Naive thymus-derived CD8-positive, alpha-beta T cell (primary cell): ENCODE measurements around the gene INPP4A. TPM values are rescaled to one million over a fixed set of nuclear protein-coding genes. Genes with fewer than 3 reads are reported as not detected.
A peak's percentile ranks its signal among the peaks of the same experiment; 100 is the strongest.

Source experiments
- ATAC-seq, 2 donors: fragments of 150-1000 bp; cut with Tn5 transposase in 1 of 2; sonication (Bioruptor Pico), chemical (Tn5 transposase) in 1 of 2; 1 replicate in 1 of 2; 2 replicates in 1 of 2; pipeline ENCODE4 v1.10.0; 2021; ENCODE audit warnings: mild to moderate bottlenecking in 2 of 2, moderate library complexity in 2 of 2
- POLR2A ChIA-PET: fragments of 350-600 bp; sonication (Branson Sonifier 250); formaldehyde crosslinking; loops from one replicate; lab custom pipeline; 2021; ENCODE audit warnings: antibody characterized with exemption; lab: Charles Lee
- DNase-seq, 10 donors: peaks; one replicate each; pipeline versions ENCODE4 v3.0.0 to v3.0.0-alpha.2; 2020 to 2022
- H3K27ac Mint-ChIP-seq, 10 donors: one replicate each; pipeline ENCODE4 v1.8.0; 2020 to 2022; ENCODE audit warnings: mild to moderate bottlenecking in 10 of 10, mixed read lengths in 10 of 10, moderate library complexity in 4 of 10, inconsistent platforms in 1 of 10
- H3K27me3 Mint-ChIP-seq, 5 donors: one replicate each; pipeline ENCODE4 v1.8.0; 2021 to 2022; ENCODE audit warnings: mixed read lengths in 5 of 5
- H3K36me3 Mint-ChIP-seq, 3 donors: one replicate each; pipeline ENCODE4 v1.8.0; 2020 to 2022; ENCODE audit warnings: mixed read lengths in 3 of 3, mild to moderate bottlenecking in 2 of 3, inconsistent platforms in 1 of 3
- H3K4me1 Mint-ChIP-seq, 4 donors: one replicate each; pipeline ENCODE4 v1.8.0; 2021 to 2022; ENCODE audit warnings: mixed read lengths in 4 of 4
- H3K4me3 Mint-ChIP-seq, 10 donors: one replicate each; pipeline ENCODE4 v1.8.0; 2020 to 2022; ENCODE audit warnings: mild to moderate bottlenecking in 10 of 10, mixed read lengths in 10 of 10, moderate library complexity in 6 of 10, inconsistent platforms in 1 of 10
- H3K9me3 Mint-ChIP-seq, 9 donors: one replicate each; pipeline ENCODE4 v1.8.0; 2020 to 2022; ENCODE audit warnings: mixed read lengths in 9 of 9, mild to moderate bottlenecking in 3 of 9, inconsistent platforms in 1 of 9, moderate library complexity in 1 of 9
- polyA plus RNA-seq, 3 donors: library from polyadenylated mRNA; unstranded; fragments of 300-500 nt; fragmentation: Illumina TruSeq; gene quantifications; one replicate each; pipeline ENCODE4 v1.2.3, GENCODE V29; 2021
- total RNA-seq, 8 experiments: library from RNA in 2 of 8; stranded (reverse) in 2 of 8; gene quantifications; one replicate each; pipeline ENCODE4 v1.2.3 and lab custom pipeline; 2021 to 2026

Gene INPP4A
- total and polyA plus RNA-seq, 5 experiments from 2014 or later = 37.7 to 141 (median 64.3) TPM

DNA sequence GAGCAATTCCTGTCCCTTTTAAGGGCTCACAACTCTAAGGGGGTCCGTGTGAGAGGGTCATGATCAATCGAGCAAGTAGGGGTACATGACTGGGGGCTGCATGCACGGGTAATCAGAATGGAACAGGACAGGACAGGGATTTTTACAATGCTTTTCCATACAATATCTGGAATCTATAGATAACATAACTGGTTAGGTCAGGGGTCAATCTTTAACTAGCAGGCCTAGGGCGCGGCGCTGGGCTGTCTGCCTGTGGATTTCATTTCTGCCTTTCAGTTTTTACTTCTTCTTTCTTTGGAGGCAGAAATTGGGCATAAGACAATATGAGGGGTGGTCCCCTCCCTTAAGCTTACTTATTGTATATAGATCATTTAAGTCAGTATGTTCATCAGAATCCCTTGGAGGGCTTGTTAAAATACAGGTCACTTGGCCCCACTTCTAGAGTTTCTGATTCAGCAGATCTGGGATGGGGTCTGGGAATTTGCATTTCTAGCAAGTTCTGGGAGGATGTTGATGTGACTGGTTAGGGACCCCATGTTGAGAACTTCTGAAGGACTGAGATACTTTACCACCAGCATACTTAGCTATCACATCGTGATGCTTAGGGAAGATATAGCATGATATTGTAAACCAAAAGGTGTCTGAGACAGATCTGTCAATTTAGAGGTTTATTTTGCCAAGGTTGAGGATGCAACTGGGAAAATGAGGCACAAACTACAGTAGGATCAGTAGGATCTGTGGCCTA lies 2.8 kb upstream of the INPP4A start:
- H3K9me3 Mint-ChIP-seq = peaks cover 3 to 25% (median 17%) of the 10 kb centered on the region in 9 donors
- no peaks in the 10 kb centered on the region for H3K27me3 Mint-ChIP-seq
- H3K36me3 Mint-ChIP-seq = peaks cover 0 to 22% (median 0%) of the 10 kb centered on the region in 3 donors
- H3K4me1 Mint-ChIP-seq = peaks cover 8 to 28% (median 16%) of the 10 kb centered on the region in 4 donors
- DNase-seq (no peak), ATAC-seq (no peak)
- peak overlapping the region in 2 of 10 donors; percentile 0 to 32 for H3K27ac Mint-ChIP-seq
- POLR2A ChIA-PET = no interaction called here
- peak overlapping the region in 2 of 10 donors; percentile 8 to 48 for H3K4me3 Mint-ChIP-seq

DNA sequence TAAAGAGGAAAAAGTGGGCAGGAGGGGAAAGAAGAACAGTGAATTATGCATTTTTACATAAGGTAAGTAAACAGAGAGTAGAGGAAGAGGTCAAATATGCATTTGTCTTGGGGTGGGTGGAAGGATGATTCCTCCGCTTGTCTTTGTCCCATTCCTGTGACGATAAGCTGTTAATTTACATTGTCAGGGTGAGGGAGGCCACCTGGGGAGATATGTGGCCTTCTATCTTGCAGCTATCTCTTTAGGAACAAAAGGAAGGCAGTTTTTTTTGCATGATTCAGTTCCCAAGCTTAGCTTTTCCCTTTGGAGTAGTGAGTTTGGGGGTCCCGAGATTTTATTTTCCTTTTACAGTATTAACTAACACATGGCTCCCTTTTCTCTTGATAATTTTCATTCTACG lies 2.2 kb upstream of the INPP4A start:
- Mint-ChIP-seq H3K9me3 (peaks cover 3 to 25% (median 17%) of the 10 kb centered on the region in 9 donors), H3K27ac (peak overlapping the region in 2 of 10 donors; percentile 0 to 32), H3K27me3 (no peaks in the 10 kb centered on the region), H3K4me1 (peaks cover 13 to 34% (median 18%) of the 10 kb centered on the region in 4 donors), H3K36me3 (peaks cover 0 to 22% (median 0%) of the 10 kb centered on the region in 3 donors), H3K4me3 (peak overlapping the region in 3 of 10 donors; percentile 8 to 52 (median 48))
- DNase-seq (no peak), ATAC-seq (no peak)
- POLR2A ChIA-PET = interaction anchor here (0.5 to 0.9 kb wide), 2 partner anchors 42 to 217 kb away, joined by 3 to 6 read pairs; no protein-coding TSS in a partner anchor

DNA sequence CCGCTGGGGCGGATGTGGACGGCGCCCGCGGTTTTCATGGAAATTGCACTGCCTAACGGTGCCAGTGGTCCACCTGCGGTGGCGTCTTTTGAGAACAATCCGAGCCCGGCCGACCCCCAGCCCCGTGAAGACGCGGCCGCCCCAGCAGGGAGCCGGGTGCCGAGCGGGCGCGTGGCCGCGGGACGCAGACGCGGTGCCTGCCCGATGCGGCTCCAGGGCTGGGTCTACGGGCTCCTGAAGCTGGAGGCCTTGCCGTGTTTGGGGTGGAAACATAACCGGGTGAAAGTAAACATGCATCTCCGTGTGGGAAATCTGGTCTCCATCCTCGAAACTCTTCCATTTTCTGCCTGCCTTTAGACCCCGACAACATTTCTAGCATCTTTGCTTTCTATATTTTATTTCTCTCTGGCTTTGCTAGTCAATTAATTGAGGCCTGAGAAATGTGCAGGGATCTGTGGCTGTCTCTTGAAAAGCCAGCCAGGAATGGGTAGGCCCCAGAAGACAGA lies 572 bp downstream of the INPP4A start:
- POLR2A ChIA-PET = interaction anchor here (1.2 to 12.9 kb wide), 3 partner anchors 9 to 20 kb away, joined by 3 to 233 read pairs (median 5); no protein-coding TSS in a partner anchor
- H3K9me3 Mint-ChIP-seq = peaks cover 0 to 5% (median 0%) of the 10 kb centered on the region in 9 donors
- H3K27me3 Mint-ChIP-seq = no peaks in the 10 kb centered on the region
- DNase-seq = peak in 2 of 10 donors; percentile 15 to 32
- peak overlapping the region; percentile 94 to 99 (median 96) for H3K4me3 Mint-ChIP-seq
- ATAC-seq = peak; percentile 8 to 20
- peaks cover 26 to 53% (median 40%) of the 10 kb centered on the region in 4 donors for H3K4me1 Mint-ChIP-seq
- H3K36me3 Mint-ChIP-seq = peaks cover 0 to 5% (median 0%) of the 10 kb centered on the region in 3 donors
- peak overlapping the region; percentile 91 to 99 (median 97) for H3K27ac Mint-ChIP-seq

DNA sequence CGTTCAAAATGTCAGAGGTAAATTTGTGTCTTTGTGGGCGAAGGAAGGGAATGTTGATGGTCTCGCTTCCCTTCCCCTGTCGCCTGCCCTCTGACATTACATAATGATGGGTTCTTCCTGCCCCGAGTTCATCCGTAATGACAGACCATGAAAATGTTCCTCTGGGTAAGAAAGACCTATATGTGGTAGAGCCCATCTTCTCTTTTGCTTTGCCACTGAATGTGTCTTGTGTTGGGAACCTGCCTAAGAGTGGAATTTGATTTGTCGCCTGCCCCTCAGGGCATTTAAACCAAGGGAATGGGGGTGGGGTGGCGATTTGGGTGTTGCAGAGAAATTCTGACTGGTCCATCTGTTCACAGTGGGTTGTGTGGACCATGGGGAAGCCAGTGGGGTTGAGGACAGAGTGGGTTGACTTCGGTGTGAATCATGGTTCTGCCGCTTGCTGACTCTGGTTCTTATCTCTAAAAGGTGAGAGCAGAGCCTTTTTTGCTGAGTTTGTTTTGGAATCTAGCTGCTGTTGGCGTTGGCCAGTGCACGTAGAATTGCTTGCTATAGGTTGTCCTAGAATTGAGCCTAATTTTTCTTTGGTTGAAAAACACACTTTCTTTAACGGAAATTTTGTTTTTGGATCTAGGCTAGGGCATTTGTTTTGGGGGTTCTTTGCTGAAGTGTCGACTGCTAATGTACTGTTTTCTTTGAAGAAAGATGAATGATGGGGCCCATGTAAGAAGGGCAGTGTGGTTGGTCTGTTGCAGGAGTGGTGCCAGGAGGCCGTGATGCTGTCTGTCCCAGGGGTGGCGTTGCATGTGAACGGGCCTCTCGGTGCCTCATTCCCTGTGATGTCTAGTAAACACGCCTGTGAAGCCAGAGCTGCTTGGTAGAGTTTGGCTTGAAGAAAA lies 1.3 kb downstream of the INPP4A start:
- Mint-ChIP-seq H3K4me1 (peaks cover 32 to 60% (median 47%) of the 10 kb centered on the region in 4 donors), H3K9me3 (no peaks in the 10 kb centered on the region), H3K36me3 (peaks cover 0 to 5% (median 0%) of the 10 kb centered on the region in 3 donors), H3K27ac (peak overlapping the region; percentile 91 to 99 (median 97)), H3K27me3 (no peaks in the 10 kb centered on the region), H3K4me3 (peak overlapping the region; percentile 94 to 99 (median 96))
- peak in 4 of 10 donors; percentile 30 to 43 (median 36) for DNase-seq
- POLR2A ChIA-PET = interaction anchor here (0.9 to 12.9 kb wide), 10 partner anchors 9 to 733 kb away, joined by 3 to 233 read pairs (median 4); partner anchors contain the start of gene ZAP70
- ATAC-seq = peak; percentile 14

DNA sequence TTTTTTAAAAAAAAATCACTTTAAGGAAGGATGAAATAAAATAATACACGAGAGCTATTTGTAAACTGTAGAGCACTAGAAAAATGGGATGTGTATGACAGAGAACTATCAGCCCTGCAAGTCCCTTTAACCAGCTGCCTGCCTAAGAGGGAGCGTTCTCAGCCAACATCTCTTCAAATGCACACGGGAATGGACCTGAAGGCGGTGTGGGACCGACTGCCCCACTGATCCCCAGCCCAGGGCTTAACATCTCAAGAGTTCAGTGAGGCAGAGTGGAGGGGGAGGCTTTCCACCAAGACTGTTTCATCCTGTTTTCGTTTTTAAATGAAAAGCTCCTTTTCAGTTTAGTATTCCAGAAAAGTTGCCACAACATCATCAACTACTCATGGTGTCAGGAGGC lies 2.2 kb downstream of the INPP4A start:
- Mint-ChIP-seq H3K9me3 (no peaks in the 10 kb centered on the region), H3K27ac (peak overlapping the region; percentile 91 to 99 (median 97)), H3K4me3 (peak overlapping the region; percentile 94 to 99 (median 96)), H3K36me3 (peaks cover 0 to 5% (median 0%) of the 10 kb centered on the region in 3 donors), H3K27me3 (no peaks in the 10 kb centered on the region), H3K4me1 (peaks cover 35 to 69% (median 56%) of the 10 kb centered on the region in 4 donors)
- POLR2A ChIA-PET = interaction anchor here (0.6 to 12.9 kb wide), 12 partner anchors 9 to 734 kb away, joined by 3 to 233 read pairs (median 4); partner anchors contain the start of gene ZAP70
- DNase-seq (no peak), ATAC-seq (no peak)

DNA sequence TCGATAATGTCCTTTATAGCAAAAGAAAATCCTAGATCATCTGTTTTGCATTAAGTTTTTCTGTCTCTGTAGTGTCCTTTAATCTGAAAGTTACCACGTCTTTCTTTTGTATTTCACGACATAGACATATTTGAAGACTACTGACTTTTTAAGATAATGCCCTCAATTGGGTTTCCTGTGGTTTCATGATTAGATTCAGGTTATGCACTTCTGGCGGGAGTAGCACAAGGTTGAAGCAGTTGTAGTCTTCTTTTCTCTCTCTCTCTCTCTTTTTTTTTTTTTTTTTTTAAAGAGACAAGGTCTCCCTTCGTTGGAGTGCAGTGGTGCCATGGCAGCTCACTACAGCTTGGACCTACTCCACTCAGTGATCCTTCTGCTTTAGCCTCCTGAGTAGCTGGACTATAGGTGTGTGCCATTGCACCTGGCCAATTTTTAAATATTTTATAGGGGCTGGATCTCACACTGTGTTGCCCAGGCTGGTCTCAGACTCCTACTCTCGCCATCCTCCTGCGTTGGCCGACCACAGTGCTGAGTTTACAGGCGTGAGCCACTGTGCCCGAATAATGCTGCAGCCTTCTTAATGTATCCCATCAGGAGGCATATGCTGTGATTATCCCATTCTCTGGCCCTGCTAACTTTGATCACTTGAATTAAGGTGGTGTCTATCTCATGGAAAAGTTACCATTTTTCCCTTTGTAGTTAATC lies 3.9 kb downstream of the INPP4A start:
- peaks cover 0 to 5% (median 0%) of the 10 kb centered on the region in 3 donors for H3K36me3 Mint-ChIP-seq
- no peaks in the 10 kb centered on the region for H3K9me3 Mint-ChIP-seq
- ATAC-seq = peak; percentile 69 to 81
- H3K27ac Mint-ChIP-seq = peak overlapping the region; percentile 91 to 99 (median 96)
- H3K27me3 Mint-ChIP-seq = no peaks in the 10 kb centered on the region
- peaks cover 50 to 86% (median 74%) of the 10 kb centered on the region in 4 donors for H3K4me1 Mint-ChIP-seq
- H3K4me3 Mint-ChIP-seq = peak overlapping the region; percentile 81 to 99 (median 96)
- peak in 8 of 10 donors; percentile 29 to 88 (median 68) for DNase-seq
- POLR2A ChIA-PET = interaction anchor here (0.7 to 12.9 kb wide), 3 partner anchors 17 to 24 kb away, joined by 3 to 233 read pairs (median 3); no protein-coding TSS in a partner anchor

DNA sequence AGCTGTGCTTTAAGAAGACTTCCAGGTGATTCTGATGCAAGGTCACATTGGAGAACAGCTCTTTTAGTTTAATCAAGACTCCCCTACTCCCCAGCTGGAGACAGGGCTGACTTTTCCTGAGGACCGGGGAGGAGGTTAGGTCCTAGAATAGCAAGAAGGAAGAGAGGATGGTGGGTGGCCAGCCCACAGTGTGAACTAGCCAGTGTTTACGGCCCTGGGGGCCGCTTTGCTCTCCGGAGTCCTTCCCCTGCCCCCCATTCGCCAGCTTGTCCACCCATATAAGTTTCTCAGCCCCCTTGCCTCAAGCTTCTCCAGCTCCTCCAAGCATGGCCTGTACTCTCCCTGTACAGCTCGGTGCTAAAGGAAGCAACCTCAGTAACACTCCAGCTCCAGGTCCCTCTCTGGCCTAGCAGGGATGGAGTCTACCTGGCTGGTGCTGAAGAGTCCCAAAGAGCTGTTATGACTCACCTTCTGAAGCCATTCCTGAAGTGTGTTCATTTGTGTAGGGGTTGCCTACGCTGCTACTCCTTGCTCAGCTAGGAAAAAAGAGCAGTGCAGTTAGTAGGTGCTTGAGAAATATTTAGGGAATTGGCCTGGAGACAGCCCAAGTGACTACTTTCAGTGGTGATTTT lies 7.9 kb downstream of the INPP4A start:
- H3K4me1 Mint-ChIP-seq = peaks cover 58 to 97% (median 94%) of the 10 kb centered on the region in 4 donors
- POLR2A ChIA-PET = interaction anchor here (0.9 to 12.9 kb wide), 4 partner anchors 13 to 32 kb away, joined by 3 to 233 read pairs (median 3); no protein-coding TSS in a partner anchor
- peak overlapping the region; percentile 25 to 99 (median 70) for H3K4me3 Mint-ChIP-seq
- peak overlapping the region; percentile 49 to 98 (median 88) for H3K27ac Mint-ChIP-seq
- H3K9me3 Mint-ChIP-seq = no peaks in the 10 kb centered on the region
- H3K36me3 Mint-ChIP-seq = peaks cover 0 to 14% (median 6%) of the 10 kb centered on the region in 3 donors
- no peaks in the 10 kb centered on the region for H3K27me3 Mint-ChIP-seq
- ATAC-seq = no peak
- no peak for DNase-seq

DNA sequence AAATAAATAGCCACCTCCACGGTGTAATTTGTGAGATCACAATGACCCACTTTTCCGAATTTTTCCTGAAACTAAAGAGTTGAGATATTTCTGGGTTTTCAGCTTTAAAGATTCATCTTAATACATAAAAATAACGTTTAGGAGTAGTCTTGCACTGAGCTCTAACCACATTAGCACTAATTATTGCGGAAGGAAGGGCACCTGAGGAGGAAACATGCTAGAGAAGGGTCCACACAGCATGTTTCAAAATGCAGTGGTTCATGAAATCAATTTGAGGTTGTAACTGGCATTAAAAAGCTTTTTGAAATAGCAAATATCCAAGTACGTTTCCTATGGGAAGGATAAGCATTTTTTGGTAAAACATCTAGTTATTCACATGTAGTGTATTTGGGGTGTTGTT lies 8.4 kb downstream of the INPP4A start:
- Mint-ChIP-seq H3K27ac (peak overlapping the region; percentile 74 to 98 (median 90)), H3K36me3 (peaks cover 0 to 14% (median 6%) of the 10 kb centered on the region in 3 donors), H3K9me3 (no peaks in the 10 kb centered on the region), H3K27me3 (no peaks in the 10 kb centered on the region), H3K4me3 (peak overlapping the region; percentile 20 to 94 (median 70)), H3K4me1 (peaks cover 60 to 96% (median 94%) of the 10 kb centered on the region in 4 donors)
- no peak for DNase-seq
- no peak for ATAC-seq
- POLR2A ChIA-PET = interaction anchor here (0.9 to 12.9 kb wide), 3 partner anchors 12 to 31 kb away, joined by 3 to 233 read pairs (median 3); no protein-coding TSS in a partner anchor

DNA sequence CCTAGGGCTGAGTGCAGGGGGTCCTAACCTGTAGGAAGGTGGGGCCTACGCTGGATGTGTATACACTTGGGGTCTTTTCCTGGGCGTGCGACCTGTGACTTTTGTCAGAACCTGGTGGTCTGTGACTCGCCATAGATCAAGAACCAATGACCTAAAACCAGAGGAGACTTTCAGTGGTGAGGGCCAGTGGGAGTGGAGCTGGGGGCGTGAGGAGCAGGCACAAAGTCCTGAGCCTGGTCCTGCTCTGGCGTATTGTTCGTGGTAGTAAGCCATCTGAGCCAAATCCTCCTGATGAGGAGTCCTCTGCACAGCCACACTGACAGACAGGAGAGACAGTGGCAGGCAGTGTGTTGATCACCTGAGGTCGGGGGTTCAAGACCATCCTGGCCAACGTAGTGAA lies 8.9 kb downstream of the INPP4A start:
- Mint-ChIP-seq H3K9me3 (no peaks in the 10 kb centered on the region), H3K4me1 (peaks cover 64 to 96% (median 95%) of the 10 kb centered on the region in 4 donors), H3K27ac (peak overlapping the region; percentile 74 to 98 (median 90)), H3K36me3 (peaks cover 0 to 18% (median 9%) of the 10 kb centered on the region in 3 donors), H3K4me3 (peak overlapping the region; percentile 30 to 94 (median 70)), H3K27me3 (no peaks in the 10 kb centered on the region)
- DNase-seq = no peak
- no peak for ATAC-seq
- POLR2A ChIA-PET = interaction anchor here (0.9 to 12.9 kb wide), 3 partner anchors 12 to 31 kb away, joined by 3 to 233 read pairs (median 3); no protein-coding TSS in a partner anchor

DNA sequence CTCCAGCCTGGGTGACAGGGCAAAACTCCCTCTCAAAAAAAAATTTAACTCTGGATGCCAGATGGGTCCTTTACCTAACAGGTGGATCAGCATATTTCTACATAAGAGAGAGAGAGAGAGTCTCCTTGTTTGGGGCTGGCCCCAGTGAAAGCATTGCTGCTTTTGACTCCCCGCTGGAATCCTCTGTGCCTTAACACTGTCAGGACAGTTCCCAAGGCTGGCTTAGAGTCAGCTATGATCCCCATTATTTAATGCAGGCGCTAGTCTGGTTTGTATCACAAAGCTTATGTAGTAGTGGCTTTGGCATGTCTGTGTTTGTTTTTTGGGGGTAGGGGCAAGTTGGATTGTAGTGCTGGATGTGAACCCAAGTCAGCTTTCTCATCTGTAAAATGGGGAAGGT lies 9.4 kb downstream of the INPP4A start:
- Mint-ChIP-seq H3K9me3 (no peaks in the 10 kb centered on the region), H3K36me3 (peaks cover 0 to 19% (median 12%) of the 10 kb centered on the region in 3 donors), H3K27ac (peak overlapping the region; percentile 78 to 98 (median 92)), H3K4me1 (peaks cover 64 to 96% (median 95%) of the 10 kb centered on the region in 4 donors), H3K4me3 (peak overlapping the region; percentile 29 to 94 (median 76)), H3K27me3 (no peaks in the 10 kb centered on the region)
- no peak for ATAC-seq
- POLR2A ChIA-PET = interaction anchor here (0.6 to 12.9 kb wide), 4 partner anchors 8 to 306 kb away, joined by 3 to 233 read pairs (median 3); no protein-coding TSS in a partner anchor
- DNase-seq = no peak
